DOHH2 (cell line): ENCODE data around the gene CNTN1.

ENCODE experiments used
- H3F3A ChIP-seq: fragments of 200-600 bp; sonication (generic), shearing (Covaris generic); 2 replicates; pipeline ENCODE4 v1.6.0; 2016; ENCODE audit warnings: antibody characterized with exemption, mild to moderate bottlenecking; ENCODE audit not compliant: control insufficient read depth, insufficient read depth
- H3K27ac ChIP-seq: fragments of 200-600 bp; sonication (generic); 2 replicates; pipeline ENCODE4 v1.5.1; 2014; ENCODE audit warnings: low read depth, mild to moderate bottlenecking, low read length, moderate library complexity
- H3K27me3 ChIP-seq: fragments of 200-600 bp; sonication (generic); 2 replicates; pipeline ENCODE4 v1.6.1; 2014; ENCODE audit warnings: mild to moderate bottlenecking, low read length, mixed read lengths; ENCODE audit not compliant: control insufficient read depth
- H3K36me3 ChIP-seq: fragments of 200-600 bp; sonication (generic); 2 replicates; pipeline ENCODE4 v1.6.1; 2014; ENCODE audit warnings: mild to moderate bottlenecking, low read length, moderate library complexity, mixed read lengths; ENCODE audit not compliant: control insufficient read depth
- H3K4me1 ChIP-seq: fragments of 200-600 bp; sonication (generic); 2 replicates; pipeline ENCODE4 v1.6.1; 2014; ENCODE audit warnings: mild to moderate bottlenecking, low read length, mixed read lengths; ENCODE audit not compliant: control insufficient read depth
- H3K4me2 ChIP-seq: fragments of 200-600 bp; sonication (generic); 2 replicates; pipeline ENCODE4 v1.6.0; 2014; ENCODE audit warnings: mild to moderate bottlenecking, low read length, moderate library complexity
- H3K4me3 ChIP-seq: fragments of 200-600 bp; sonication (generic); 2 replicates; pipeline ENCODE4 v1.5.1; 2014; ENCODE audit warnings: mild to moderate bottlenecking, low read length, mixed read lengths
- H3K79me2 ChIP-seq: fragments of 200-600 bp; sonication (generic); 2 replicates; pipeline ENCODE4 v1.6.1; 2014; ENCODE audit warnings: mild to moderate bottlenecking, low read length, mixed read lengths; ENCODE audit not compliant: control insufficient read depth
- H3K9me2 ChIP-seq: fragments of 200-600 bp; sonication (generic); replicated peaks from 2 replicates; pipeline ENCODE4 v1.6.1; 2014; ENCODE audit warnings: mild to moderate bottlenecking, low read length, mixed read lengths; ENCODE audit not compliant: control insufficient read depth
- H3K9me3 ChIP-seq: fragments of 200-600 bp; sonication (generic); 2 replicates; pipeline ENCODE4 v1.6.1; 2014; ENCODE audit warnings: antibody characterized with exemption, low read length, mixed read lengths; ENCODE audit not compliant: control insufficient read depth, insufficient read depth
- H4K20me1 ChIP-seq: fragments of 200-600 bp; sonication (generic); 2 replicates; pipeline ENCODE4 v1.6.0; 2014; ENCODE audit warnings: low read depth, mild to moderate bottlenecking, antibody characterized with exemption, low read length, moderate library complexity; ENCODE audit not compliant: control insufficient read depth, insufficient read depth
- EZH2phosphoT487 ChIP-seq: fragments of 200-600 bp; sonication (generic); IDR thresholded peaks from 2 replicates; pipeline ENCODE4 v1.6.1; 2017; ENCODE audit warnings: borderline replicate concordance, mild to moderate bottlenecking, antibody characterized with exemption, low read length, moderate library complexity, mixed read lengths
- TF ChIP-seq, protein P1 (sequence below): fragments of 200-600 bp; sonication (generic); IDR thresholded peaks from one replicate; pipeline ENCODE4 v1.5.1; 2014; ENCODE audit warnings: antibody characterized with exemption, mild to moderate bottlenecking, low read depth, low read length; ENCODE audit not compliant: poor library complexity, severe bottlenecking

The CNTN1 gene

DNA sequence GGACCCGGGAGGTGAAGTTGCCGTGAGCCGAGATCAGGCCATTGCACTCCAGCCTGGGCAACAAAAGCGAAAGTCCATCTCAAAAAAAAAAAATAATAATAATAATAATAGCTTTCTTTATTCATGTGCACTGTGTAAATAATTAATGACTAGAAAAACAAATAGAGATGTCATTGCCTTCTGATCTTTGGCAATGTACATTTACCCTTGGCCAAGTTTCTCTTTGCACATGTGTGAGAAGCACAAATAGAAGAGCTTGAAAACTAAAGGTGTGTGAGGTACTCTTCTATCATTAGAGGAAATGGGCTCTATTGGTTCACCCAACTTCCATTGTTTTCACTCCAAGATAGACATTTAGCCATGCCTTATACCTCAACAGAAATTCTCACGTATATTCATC is 325.8 kb downstream of the CNTN1 start:
- Histone ChIP-seq H3K27ac (no peak overlapping the region), H3K4me3 (no peak overlapping the region), H3K27me3 (no peaks in the 10 kb centered on the region), H4K20me1 (no peaks in the 10 kb centered on the region), H3F3A (no peaks in the 10 kb centered on the region), H3K9me3 (no peaks in the 10 kb centered on the region), H3K4me1 (no peaks in the 10 kb centered on the region), H3K36me3 (no peaks in the 10 kb centered on the region), H3K4me2 (no peak overlapping the region), H3K79me2 (no peaks in the 10 kb centered on the region), H3K9me2 (no peaks in the 10 kb centered on the region)
- TF ChIP-seq EZH2phosphoT487 = no peak
- TF ChIP-seq, protein P1, sequence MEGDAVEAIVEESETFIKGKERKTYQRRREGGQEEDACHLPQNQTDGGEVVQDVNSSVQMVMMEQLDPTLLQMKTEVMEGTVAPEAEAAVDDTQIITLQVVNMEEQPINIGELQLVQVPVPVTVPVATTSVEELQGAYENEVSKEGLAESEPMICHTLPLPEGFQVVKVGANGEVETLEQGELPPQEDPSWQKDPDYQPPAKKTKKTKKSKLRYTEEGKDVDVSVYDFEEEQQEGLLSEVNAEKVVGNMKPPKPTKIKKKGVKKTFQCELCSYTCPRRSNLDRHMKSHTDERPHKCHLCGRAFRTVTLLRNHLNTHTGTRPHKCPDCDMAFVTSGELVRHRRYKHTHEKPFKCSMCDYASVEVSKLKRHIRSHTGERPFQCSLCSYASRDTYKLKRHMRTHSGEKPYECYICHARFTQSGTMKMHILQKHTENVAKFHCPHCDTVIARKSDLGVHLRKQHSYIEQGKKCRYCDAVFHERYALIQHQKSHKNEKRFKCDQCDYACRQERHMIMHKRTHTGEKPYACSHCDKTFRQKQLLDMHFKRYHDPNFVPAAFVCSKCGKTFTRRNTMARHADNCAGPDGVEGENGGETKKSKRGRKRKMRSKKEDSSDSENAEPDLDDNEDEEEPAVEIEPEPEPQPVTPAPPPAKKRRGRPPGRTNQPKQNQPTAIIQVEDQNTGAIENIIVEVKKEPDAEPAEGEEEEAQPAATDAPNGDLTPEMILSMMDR = no peak

DNA sequence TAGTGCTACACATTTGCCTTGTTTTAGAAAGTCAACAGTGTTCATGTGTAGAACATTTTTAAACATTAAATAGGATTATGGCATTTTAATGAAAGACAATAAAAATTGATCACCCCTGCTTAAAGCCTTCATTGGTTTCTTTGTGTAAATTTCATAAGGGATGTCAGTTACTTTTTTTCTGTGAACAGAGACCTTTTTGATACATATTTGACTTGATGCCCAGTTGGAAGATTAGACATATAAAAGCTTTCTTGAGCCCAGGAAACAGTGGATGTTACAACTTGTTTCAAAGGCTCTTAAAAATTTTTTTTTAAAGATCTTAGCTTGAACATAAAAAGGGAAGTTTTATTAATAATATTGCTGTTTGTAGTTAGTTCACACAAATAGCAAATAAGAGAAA is 327.2 kb downstream of the CNTN1 start:
- H3K4me3 ChIP-seq = no peak overlapping the region

DNA sequence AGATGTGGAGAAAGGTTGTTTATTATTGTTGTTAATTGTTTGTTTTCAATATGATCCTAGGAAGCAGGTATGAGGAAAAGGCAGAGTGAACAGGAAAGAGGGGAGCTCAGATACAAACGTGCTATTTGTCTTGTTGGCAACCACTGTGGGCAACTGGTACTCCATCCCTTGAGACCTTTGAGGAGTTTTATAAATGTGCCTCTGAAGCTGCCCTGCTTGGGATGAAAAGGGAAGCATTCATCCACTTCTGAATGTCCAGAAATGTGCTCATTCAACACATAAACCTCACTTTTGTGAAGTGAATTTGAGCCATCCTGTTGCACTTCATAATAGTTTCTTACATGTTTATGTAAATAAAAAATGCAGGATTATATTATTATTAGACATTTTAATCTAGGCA is 331.6 kb downstream of the CNTN1 start:
- no peaks in the 10 kb centered on the region for H3K27me3 ChIP-seq
- H3K9me2 ChIP-seq = no peaks in the 10 kb centered on the region
- H3K4me3 ChIP-seq = no peak overlapping the region
- no peaks in the 10 kb centered on the region for H3K79me2 ChIP-seq
- no peaks in the 10 kb centered on the region for H3F3A ChIP-seq
- no peaks in the 10 kb centered on the region for H3K36me3 ChIP-seq
- no peak overlapping the region for H3K4me2 ChIP-seq
- no peaks in the 10 kb centered on the region for H3K4me1 ChIP-seq
- no peaks in the 10 kb centered on the region for H3K9me3 ChIP-seq
- TF ChIP-seq, protein P1 = no peak
- no peak for TF ChIP-seq EZH2phosphoT487
- no peaks in the 10 kb centered on the region for H4K20me1 ChIP-seq
- H3K27ac ChIP-seq = no peak overlapping the region

More for the DNA sequence above, 327.2 kb downstream of the CNTN1 start:
- no peaks in the 10 kb centered on the region for H3K79me2 ChIP-seq
- no peaks in the 10 kb centered on the region for H3K4me1 ChIP-seq
- TF ChIP-seq, protein P1 = no peak
- no peak for TF ChIP-seq EZH2phosphoT487
- no peaks in the 10 kb centered on the region for H3F3A ChIP-seq
- no peaks in the 10 kb centered on the region for H3K27me3 ChIP-seq
- no peak overlapping the region for H3K27ac ChIP-seq
- H4K20me1 ChIP-seq = no peaks in the 10 kb centered on the region
- no peaks in the 10 kb centered on the region for H3K36me3 ChIP-seq
- no peak overlapping the region for H3K4me2 ChIP-seq
- no peaks in the 10 kb centered on the region for H3K9me2 ChIP-seq
- H3K9me3 ChIP-seq = no peaks in the 10 kb centered on the region

DNA sequence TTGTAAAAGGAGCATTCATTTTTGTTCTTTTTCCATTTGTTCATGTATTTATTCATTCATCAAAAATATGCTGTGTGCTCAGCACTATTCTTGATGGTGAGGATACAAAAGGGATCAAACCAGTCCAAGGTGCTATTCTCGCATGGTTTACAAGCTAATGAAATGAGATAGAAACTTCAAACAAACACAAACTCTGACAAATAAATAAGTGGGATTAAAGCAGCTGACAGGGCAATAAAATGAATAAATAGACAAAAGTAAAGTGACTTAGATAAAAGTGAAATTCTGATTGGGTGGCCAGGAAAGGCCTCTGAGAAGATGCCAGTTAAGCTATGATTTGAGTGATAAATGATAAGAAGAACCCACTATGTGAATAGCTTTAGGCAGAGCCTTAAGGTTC is 333.9 kb downstream of the CNTN1 start:
- H3F3A ChIP-seq = no peaks in the 10 kb centered on the region
- H3K27me3 ChIP-seq = no peaks in the 10 kb centered on the region
- no peaks in the 10 kb centered on the region for H3K79me2 ChIP-seq
- no peak overlapping the region for H3K4me3 ChIP-seq
- no peak overlapping the region for H3K27ac ChIP-seq
- H3K9me2 ChIP-seq = no peaks in the 10 kb centered on the region
- H4K20me1 ChIP-seq = no peaks in the 10 kb centered on the region
- H3K4me2 ChIP-seq = no peak overlapping the region
- H3K36me3 ChIP-seq = no peaks in the 10 kb centered on the region
- no peaks in the 10 kb centered on the region for H3K9me3 ChIP-seq
- TF ChIP-seq EZH2phosphoT487 = no peak
- TF ChIP-seq, protein P1 = no peak
- H3K4me1 ChIP-seq = no peaks in the 10 kb centered on the region
